HAP-1 (cell line): Measurements from ENCODE around the gene KLK4.

ENCODE experiments used
- DNase-seq, 2 experiments: peaks; one replicate each; pipeline ENCODE4 v3.0.0-alpha.2; 2016 to 2020; ENCODE audit warnings: low spot score in 2 of 2
- H3K27me3 ChIP-seq: fragments of 250-450 bp; sonication (Bioruptor Pico); 2 replicates; pipeline ENCODE4 v1.5.1; 2020; ENCODE audit warnings: low read depth, mild to moderate bottlenecking, moderate library complexity
- H3K36me3 ChIP-seq: fragments of 250-450 bp; sonication (Bioruptor Pico); replicated peaks from 2 replicates; pipeline ENCODE4 v1.5.1; 2020; ENCODE audit warnings: mild to moderate bottlenecking
- H3K4me1 ChIP-seq: fragments of 250-450 bp; sonication (Bioruptor Pico); 2 replicates; pipeline ENCODE4 v1.5.1; 2020; ENCODE audit warnings: mild to moderate bottlenecking
- H3K4me3 ChIP-seq: fragments of 250-450 bp; sonication (Bioruptor Pico); 2 replicates; pipeline ENCODE4 v1.5.1; 2020; ENCODE audit warnings: mild to moderate bottlenecking, moderate library complexity
- H3K9me3 ChIP-seq: fragments of 250-450 bp; sonication (Bioruptor Pico); 2 replicates; pipeline ENCODE4 v1.5.1; 2020; ENCODE audit warnings: mild to moderate bottlenecking, moderate library complexity
- in situ Hi-C: fragments of 300-500 bp; cut with MboI; formaldehyde crosslinking; loops from 3 replicates; pipeline ENCODE4 v1.14.3; 2020; ENCODE audit warnings: low sequenced_read_pairs, inconsistent platforms, mixed read lengths

The KLK4 gene

GRCh38 chr19:50882188-50882587 is 29.0 kb downstream of the KLK4 start:
- H3K4me3 ChIP-seq: no peak overlapping the region
- H3K9me3 ChIP-seq: no peaks in the 10 kb centered on the region
- no peaks in the 10 kb centered on the region for H3K4me1 ChIP-seq
- H3K36me3 ChIP-seq: no peaks in the 10 kb centered on the region
- DNase-seq: no peak
- in situ Hi-C loops: no loop called here
- H3K27me3 ChIP-seq: peaks cover 3% of the 10 kb centered on the region; the same call in 1 of the 2 replicates

- peaks cover 12% of the 10 kb centered on the region for H3K27me3 ChIP-seq
- H3K9me3 ChIP-seq: no peaks in the 10 kb centered on the region
- H3K36me3 ChIP-seq: no peaks in the 10 kb centered on the region
- in situ Hi-C loops: no loop called here
- H3K4me1 ChIP-seq: no peaks in the 10 kb centered on the region
- DNase-seq: no peak
- no peak overlapping the region for H3K4me3 ChIP-seq
These were observed 31.0 kb downstream of the KLK4 start for GRCh38 chr19:50880241-50880640.

- H3K9me3 ChIP-seq: no peaks in the 10 kb centered on the region
- DNase-seq: no peak
- H3K36me3 ChIP-seq: no peaks in the 10 kb centered on the region
- in situ Hi-C loops: no loop called here
- no peaks in the 10 kb centered on the region for H3K4me1 ChIP-seq
- peaks cover 25% of the 10 kb centered on the region for H3K27me3 ChIP-seq
- H3K4me3 ChIP-seq: no peak overlapping the region
These were observed 32.3 kb downstream of the KLK4 start for GRCh38 chr19:50878851-50879250.

DNA sequence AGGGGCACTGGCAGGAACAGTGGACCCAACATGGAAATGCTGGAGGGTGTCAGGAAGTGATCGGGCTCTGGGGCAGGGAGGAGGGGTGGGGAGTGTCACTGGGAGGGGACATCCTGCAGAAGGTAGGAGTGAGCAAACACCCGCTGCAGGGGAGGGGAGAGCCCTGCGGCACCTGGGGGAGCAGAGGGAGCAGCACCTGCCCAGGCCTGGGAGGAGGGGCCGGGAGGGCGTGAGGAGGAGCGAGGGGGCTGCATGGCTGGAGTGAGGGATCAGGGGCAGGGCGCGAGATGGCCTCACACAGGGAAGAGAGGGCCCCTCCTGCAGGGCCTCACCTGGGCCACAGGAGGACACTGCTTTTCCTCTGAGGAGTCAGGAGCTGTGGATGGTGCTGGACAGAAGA is 33.9 kb downstream of the KLK4 start:
- peaks cover 24% of the 10 kb centered on the region for H3K27me3 ChIP-seq
- H3K36me3 ChIP-seq: no peaks in the 10 kb centered on the region
- in situ Hi-C loops: no loop called here
- no peaks in the 10 kb centered on the region for H3K9me3 ChIP-seq
- no peak for DNase-seq
- H3K4me1 ChIP-seq: no peaks in the 10 kb centered on the region
- H3K4me3 ChIP-seq: no peak overlapping the region

- Histone ChIP-seq H3K27me3 (peaks cover 24% of the 10 kb centered on the region), H3K4me1 (no peaks in the 10 kb centered on the region), H3K9me3 (no peaks in the 10 kb centered on the region), H3K4me3 (no peak overlapping the region), H3K36me3 (no peaks in the 10 kb centered on the region)
- in situ Hi-C loops: no loop called here
- DNase-seq: no peak
These were observed 34.7 kb downstream of the KLK4 start for GRCh38 chr19:50876456-50876855.

DNA sequence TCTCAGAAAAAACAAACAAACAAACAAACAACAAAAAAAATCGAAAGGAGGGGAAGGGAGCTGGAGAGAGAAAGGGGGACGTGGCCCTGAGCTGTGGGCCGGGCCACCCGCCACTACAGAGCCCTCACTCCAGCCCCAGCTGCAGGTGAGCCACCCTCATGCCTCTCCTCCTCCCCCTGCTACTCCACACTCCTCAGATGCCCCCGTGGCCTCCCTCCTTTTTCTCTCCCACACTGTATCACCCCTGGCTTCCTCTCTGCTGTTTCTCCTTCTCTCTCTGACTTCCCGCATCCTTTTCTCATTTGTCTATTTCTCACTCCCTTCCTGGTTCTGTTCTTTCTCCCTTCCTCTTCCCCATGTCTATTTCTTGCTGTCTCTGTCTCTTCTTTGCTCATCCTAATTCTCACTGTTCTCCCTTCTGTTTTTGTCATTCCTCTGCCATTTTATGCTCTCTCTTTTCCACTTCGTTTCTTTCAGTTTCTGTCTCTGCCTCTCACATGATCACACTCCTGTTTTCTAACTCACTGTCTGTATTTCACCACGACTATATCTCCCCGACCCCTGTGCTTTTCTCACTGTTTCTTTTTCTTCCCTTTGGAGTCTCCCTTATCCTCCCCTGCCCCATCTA is 35.3 kb downstream of the KLK4 start:
- in situ Hi-C loops: no loop called here
- Histone ChIP-seq H3K36me3 (no peaks in the 10 kb centered on the region), H3K4me3 (no peak overlapping the region), H3K4me1 (no peaks in the 10 kb centered on the region), H3K27me3 (peaks cover 24% of the 10 kb centered on the region), H3K9me3 (no peaks in the 10 kb centered on the region)
- no peak for DNase-seq

DNA sequence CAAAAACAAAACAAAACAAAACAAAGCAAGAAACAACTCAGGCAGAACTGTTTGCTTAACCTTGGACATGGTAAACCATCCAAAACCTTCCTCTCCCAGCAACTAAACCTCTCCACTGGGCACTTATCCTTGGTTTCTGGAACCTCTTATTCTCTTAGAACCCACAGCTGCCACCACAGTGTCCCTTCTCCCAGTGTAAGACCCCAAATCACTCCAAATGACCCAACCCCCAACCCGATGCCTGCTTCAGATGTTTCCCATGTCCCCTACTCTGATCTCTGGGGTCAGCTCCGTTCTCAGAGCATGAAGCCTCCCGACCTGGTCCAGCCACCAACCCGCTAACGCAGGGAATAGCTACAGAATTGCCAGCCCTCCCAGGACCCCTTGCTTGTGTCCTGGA is 37.0 kb downstream of the KLK4 start:
- Histone ChIP-seq H3K36me3 (no peaks in the 10 kb centered on the region), H3K9me3 (no peaks in the 10 kb centered on the region), H3K4me3 (no peak overlapping the region), H3K27me3 (peaks cover 24% of the 10 kb centered on the region), H3K4me1 (no peaks in the 10 kb centered on the region)
- DNase-seq: no peak
- in situ Hi-C loops: no loop called here

GRCh38 chr19:50873056-50873455 is 38.1 kb downstream of the KLK4 start, which contains the start of gene KLK2:
KLK2 (plus strand) TSS chr19:50873439; CDS start chr19:50873474, 35 bp downstream.
- peaks cover 24% of the 10 kb centered on the region for H3K27me3 ChIP-seq
- no peak within 1 kb of the TSS for H3K4me3 ChIP-seq
- no peaks in the 10 kb centered on the region for H3K9me3 ChIP-seq
- DNase-seq: no peak
- no peaks in the 10 kb centered on the region for H3K4me1 ChIP-seq
- in situ Hi-C loops: no loop called here
- no peaks in the 10 kb centered on the region for H3K36me3 ChIP-seq

DNA sequence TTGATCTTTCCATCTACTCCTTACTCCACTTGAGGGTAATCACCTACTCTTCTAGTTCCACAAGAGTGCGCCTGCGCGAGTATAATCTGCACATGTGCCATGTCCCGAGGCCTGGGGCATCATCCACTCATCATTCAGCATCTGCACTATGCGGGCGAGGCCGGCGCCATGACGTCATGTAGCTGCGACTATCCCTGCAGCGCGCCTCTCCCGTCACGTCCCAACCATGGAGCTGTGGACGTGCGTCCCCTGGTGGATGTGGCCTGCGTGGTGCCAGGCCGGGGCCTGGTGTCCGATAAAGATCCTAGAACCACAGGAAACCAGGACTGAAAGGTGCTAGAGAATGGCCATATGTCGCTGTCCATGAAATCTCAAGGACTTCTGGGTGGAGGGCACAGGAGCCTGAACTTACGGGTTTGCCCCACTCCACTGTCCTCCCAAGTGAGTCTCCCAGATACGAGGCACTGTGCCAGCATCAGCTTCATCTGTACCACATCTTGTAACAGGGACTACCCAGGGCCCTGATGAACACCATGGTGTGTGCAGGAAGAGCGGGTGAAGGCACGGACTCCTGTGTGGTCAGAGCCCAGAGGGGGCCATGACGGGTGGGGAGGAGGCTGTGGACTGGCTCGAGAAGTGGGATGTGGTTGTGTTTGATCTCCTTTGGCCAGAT is 40.6 kb downstream of the KLK4 start:
- in situ Hi-C loops: no loop called here
- Histone ChIP-seq H3K4me1 (no peaks in the 10 kb centered on the region), H3K27me3 (peaks cover 18% of the 10 kb centered on the region), H3K4me3 (no peak overlapping the region), H3K36me3 (no peaks in the 10 kb centered on the region), H3K9me3 (no peaks in the 10 kb centered on the region)
- DNase-seq: peak in 1 of 2 experiments; percentile 65

DNA sequence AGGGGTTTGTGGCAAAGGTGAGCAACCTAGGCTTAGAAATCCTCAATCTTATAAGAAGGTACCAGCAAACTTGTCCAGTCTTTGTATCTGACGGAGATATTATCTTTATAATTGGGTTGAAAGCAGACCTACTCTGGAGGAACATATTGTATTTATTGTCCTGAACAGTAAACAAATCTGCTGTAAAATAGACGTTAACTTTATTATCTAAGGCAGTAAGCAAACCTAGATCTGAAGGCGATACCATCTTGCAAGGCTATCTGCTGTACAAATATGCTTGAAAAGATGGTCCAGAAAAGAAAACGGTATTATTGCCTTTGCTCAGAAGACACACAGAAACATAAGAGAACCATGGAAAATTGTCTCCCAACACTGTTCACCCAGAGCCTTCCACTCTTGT is 41.7 kb downstream of the KLK4 start:
- Histone ChIP-seq H3K36me3 (no peaks in the 10 kb centered on the region), H3K27me3 (peaks cover 7% of the 10 kb centered on the region), H3K4me3 (no peak overlapping the region), H3K4me1 (no peaks in the 10 kb centered on the region), H3K9me3 (no peaks in the 10 kb centered on the region)
- no peak for DNase-seq
- in situ Hi-C loops: no loop called here

DNA sequence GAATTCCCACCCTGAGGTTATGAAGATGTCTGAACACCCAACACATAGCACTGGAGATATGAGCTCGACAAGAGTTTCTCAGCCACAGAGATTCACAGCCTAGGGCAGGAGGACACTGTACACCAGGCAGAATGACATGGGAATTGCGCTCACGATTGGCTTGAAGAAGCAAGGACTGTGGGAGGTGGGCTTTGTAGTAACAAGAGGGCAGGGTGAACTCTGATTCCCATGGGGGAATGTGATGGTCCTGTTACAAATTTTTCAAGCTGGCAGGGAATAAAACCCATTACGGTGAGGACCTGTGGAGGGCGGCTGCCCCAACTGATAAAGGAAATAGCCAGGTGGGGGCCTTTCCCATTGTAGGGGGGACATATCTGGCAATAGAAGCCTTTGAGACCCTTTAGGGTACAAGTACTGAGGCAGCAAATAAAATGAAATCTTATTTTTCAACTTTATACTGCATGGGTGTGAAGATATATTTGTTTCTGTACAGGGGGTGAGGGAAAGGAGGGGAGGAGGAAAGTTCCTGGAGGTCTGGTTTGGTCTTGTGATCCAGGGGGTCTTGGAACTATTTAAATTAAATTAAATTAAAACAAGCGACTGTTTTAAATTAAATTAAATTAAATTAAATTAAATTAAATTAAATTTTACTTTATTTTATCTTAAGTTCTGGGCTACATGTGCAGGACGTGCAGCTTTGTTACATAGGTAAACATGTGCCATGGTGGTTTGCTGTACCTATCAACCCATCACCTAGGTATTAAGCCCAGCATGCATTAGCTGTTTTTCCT is 49.5 kb downstream of the KLK4 start:
- H3K36me3 ChIP-seq: no peaks in the 10 kb centered on the region
- peaks cover 9% of the 10 kb centered on the region for H3K27me3 ChIP-seq
- H3K9me3 ChIP-seq: no peaks in the 10 kb centered on the region
- no peaks in the 10 kb centered on the region for H3K4me1 ChIP-seq
- DNase-seq: no peak
- in situ Hi-C loops: no loop called here
- no peak overlapping the region for H3K4me3 ChIP-seq

DNA sequence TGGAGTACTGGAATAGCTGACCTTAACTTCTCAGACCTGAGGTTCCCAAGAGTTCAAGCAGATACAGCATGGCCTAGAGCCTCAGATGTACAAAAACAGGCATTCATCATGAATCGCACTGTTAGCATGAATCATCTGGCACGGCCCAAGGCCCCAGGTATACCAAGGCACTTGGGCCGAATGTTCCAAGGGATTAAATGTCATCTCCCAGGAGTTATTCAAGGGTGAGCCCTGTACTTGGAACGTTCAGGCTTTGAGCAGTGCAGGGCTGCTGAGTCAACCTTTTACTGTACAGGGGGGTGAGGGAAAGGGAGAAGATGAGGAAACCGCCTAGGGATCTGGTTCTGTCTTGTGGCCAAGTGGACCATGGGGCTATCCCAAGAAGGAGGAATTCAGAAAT is 50.2 kb downstream of the KLK4 start:
- no peak for DNase-seq
- in situ Hi-C loops: no loop called here
- H3K4me1 ChIP-seq: no peaks in the 10 kb centered on the region
- no peaks in the 10 kb centered on the region for H3K36me3 ChIP-seq
- H3K27me3 ChIP-seq: peaks cover 12% of the 10 kb centered on the region
- no peaks in the 10 kb centered on the region for H3K9me3 ChIP-seq
- no peak overlapping the region for H3K4me3 ChIP-seq

DNA sequence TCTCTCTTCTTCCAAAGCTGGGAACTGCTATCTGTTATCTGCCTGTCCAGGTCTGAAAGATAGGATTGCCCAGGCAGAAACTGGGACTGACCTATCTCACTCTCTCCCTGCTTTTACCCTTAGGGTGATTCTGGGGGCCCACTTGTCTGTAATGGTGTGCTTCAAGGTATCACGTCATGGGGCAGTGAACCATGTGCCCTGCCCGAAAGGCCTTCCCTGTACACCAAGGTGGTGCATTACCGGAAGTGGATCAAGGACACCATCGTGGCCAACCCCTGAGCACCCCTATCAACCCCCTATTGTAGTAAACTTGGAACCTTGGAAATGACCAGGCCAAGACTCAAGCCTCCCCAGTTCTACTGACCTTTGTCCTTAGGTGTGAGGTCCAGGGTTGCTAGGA is 51.3 kb downstream of the KLK4 start:
- H3K9me3 ChIP-seq: no peaks in the 10 kb centered on the region
- no peaks in the 10 kb centered on the region for H3K36me3 ChIP-seq
- no peak overlapping the region for H3K4me3 ChIP-seq
- DNase-seq: no peak
- H3K4me1 ChIP-seq: no peaks in the 10 kb centered on the region
- peaks cover 12% of the 10 kb centered on the region for H3K27me3 ChIP-seq
- in situ Hi-C loops: no loop called here

- no peak for DNase-seq
- H3K27me3 ChIP-seq: peaks cover 12% of the 10 kb centered on the region
These were observed 52.3 kb downstream of the KLK4 start for GRCh38 chr19:50858886-50859285.

More at GRCh38 chr19:50858886-50859285, 52.3 kb downstream of the KLK4 start:
- no peaks in the 10 kb centered on the region for H3K9me3 ChIP-seq
- no peaks in the 10 kb centered on the region for H3K4me1 ChIP-seq
- H3K36me3 ChIP-seq: no peaks in the 10 kb centered on the region
- in situ Hi-C loops: no loop called here
- no peak overlapping the region for H3K4me3 ChIP-seq
